ENCODE results near the gene HCN2. TPM values are rescaled to one million over a fixed set of nuclear protein-coding genes. Genes with fewer than 3 reads are reported as not detected.
"Not testable (repeated sequence)": the region's sequence is repeated elsewhere in the genome, so short reads cannot be mapped to it uniquely, and the experiment has no call there.

HCN2 gene
- total and polyA plus RNA-seq, 2 of the 13 experiments (the other 11 are each of a cell fraction or from before 2014, with no cell fraction given), result 0.01 TPM; not detected in 1

- FAIRE-seq; intact Hi-C loops (cut with micrococcal nuclease; ENCODE audit: unreplicated experiment); H3K9me3 ChIP-seq (ENCODE audit: low read length); H3K27ac ChIP-seq (ENCODE audit: extremely low read length, insufficient read depth, low read length); POLR2A ChIA-PET; H3K4me2 ChIP-seq (ENCODE audit: low read depth, low read length); H3K36me3 ChIP-seq (replicated peaks in 1 of 2; ENCODE audit: control insufficient read depth in 1 of 2, insufficient read depth in 2 of 2, low read length in 2 of 2); H3K4me3 ChIP-seq (replicated peaks in 1 of 3; ENCODE audit: insufficient read depth in 1 of 3, low read depth in 2 of 3, low read length in 3 of 3); H4K20me1 ChIP-seq (ENCODE audit: insufficient read depth, low read length); H2AFZ ChIP-seq (ENCODE audit: low read length); H3K27me3 ChIP-seq (ENCODE audit: control insufficient read depth in 1 of 2, insufficient read depth in 2 of 2, low read length in 2 of 2); H3K9ac ChIP-seq (ENCODE audit: insufficient read depth, low read depth, low read length); BruUV-seq (replicated peaks); H3K4me1 ChIP-seq (ENCODE audit: insufficient read depth, low read length); in situ Hi-C loops (cut with HindIII; ENCODE audit: extremely low pct_ligation_motif_present, low pct_unique_long_range_greater_than_20kb); DNase-seq (ENCODE audit: low spot score); H3K79me2 ChIP-seq (ENCODE audit: insufficient read depth, low read length); ATAC-seq: not testable (repeated sequence)
- WGBS (ENCODE audit: low lambda C conversion rate), result 68% methylated on average over 20 of the region's 20 CpGs
- peak; percentile 62; the same call in 1 of the 2 replicates for TF ChIP-seq ZBTB33 (CRISPR knock-in tag; IDR thresholded peaks at IDR 0.05)
- CTCF ChIA-PET (ENCODE audit: low intra/inter-chr PET ratio, low total read pairs), result interaction anchor here (1.7 to 2.9 kb wide), 2 partner anchors 17 to 54 kb away, joined by 9 to 23 read pairs; no protein-coding TSS in a partner anchor
These were observed 14.1 kb downstream of the HCN2 start for GRCh38 chr19:603779-604178.

- BruUV-seq (replicated peaks), result no TSS peak
- ChIA-PET CTCF (ENCODE audit: low intra/inter-chr PET ratio, low total read pairs) (interaction anchor here (1.3 to 2.9 kb wide), 3 partner anchors 17 to 54 kb away, joined by 9 to 23 read pairs (median 9); no protein-coding TSS in a partner anchor), POLR2A (no interaction called here)
- no peaks in the 10 kb centered on the region for H3K4me1 ChIP-seq (ENCODE audit: insufficient read depth, low read length)
- no peak overlapping the region for H3K4me3 ChIP-seq (replicated peaks in 1 of 3; ENCODE audit: insufficient read depth in 1 of 3, low read depth in 2 of 3, low read length in 3 of 3)
- H3K27me3 ChIP-seq (ENCODE audit: control insufficient read depth in 1 of 2, insufficient read depth in 2 of 2, low read length in 2 of 2), result peaks cover 0 to 7% of the 10 kb centered on the region in 2 experiments; a peak in 1 of 5 replicates
- 31% methylated on average over 11 of the region's 11 CpGs for WGBS (ENCODE audit: low lambda C conversion rate)
- intact Hi-C loops (cut with micrococcal nuclease; ENCODE audit: unreplicated experiment) (no loop called here), in situ Hi-C loops (cut with HindIII; ENCODE audit: extremely low pct_ligation_motif_present, low pct_unique_long_range_greater_than_20kb) (no loop called here)
- no peaks in the 10 kb centered on the region for H4K20me1 ChIP-seq (ENCODE audit: insufficient read depth, low read length)
- H3K9me3 ChIP-seq (ENCODE audit: low read length), result no peaks in the 10 kb centered on the region
- ATAC-seq (no peak), FAIRE-seq (no peak), DNase-seq (ENCODE audit: low spot score) (no peak)
- no peak overlapping the region for H2AFZ ChIP-seq (ENCODE audit: low read length)
- H3K9ac ChIP-seq (ENCODE audit: insufficient read depth, low read depth, low read length), result no peak overlapping the region
- no peaks in the 10 kb centered on the region for H3K79me2 ChIP-seq (ENCODE audit: insufficient read depth, low read length)
- H3K36me3 ChIP-seq (replicated peaks in 1 of 2; ENCODE audit: control insufficient read depth in 1 of 2, insufficient read depth in 2 of 2, low read length in 2 of 2), result no peaks in the 10 kb centered on the region
- H3K27ac ChIP-seq (ENCODE audit: extremely low read length, insufficient read depth, low read length), result no peak overlapping the region
- H3K4me2 ChIP-seq (ENCODE audit: low read depth, low read length), result no peak overlapping the region
- TF ChIP-seq BRCA1 (CRISPR knock-in tag; IDR thresholded peaks at IDR 0.05), result no peak
- TF ChIP-seq GZF1 (CRISPR knock-in tag; IDR thresholded peaks at IDR 0.05), result no peak
- no peak for TF ChIP-seq SCMH1 (CRISPR knock-in tag; IDR thresholded peaks at IDR 0.05; ENCODE audit: borderline replicate concordance)
- TF ChIP-seq ZNF503 (CRISPR knock-in tag; IDR thresholded peaks at IDR 0.05), result no peak
- TF ChIP-seq, protein P1, sequence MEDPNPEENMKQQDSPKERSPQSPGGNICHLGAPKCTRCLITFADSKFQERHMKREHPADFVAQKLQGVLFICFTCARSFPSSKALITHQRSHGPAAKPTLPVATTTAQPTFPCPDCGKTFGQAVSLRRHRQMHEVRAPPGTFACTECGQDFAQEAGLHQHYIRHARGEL (CRISPR knock-in tag; IDR thresholded peaks at IDR 0.05), result no peak
- no peak for TF ChIP-seq ATF1 (CRISPR knock-in tag; IDR thresholded peaks at IDR 0.05)
- TF ChIP-seq SOX13 (IDR thresholded peaks at IDR 0.05), result no peak
- no peak for TF ChIP-seq SOX13 (CRISPR knock-in tag; conservative IDR thresholded peaks at IDR 0.05 in 1 of 2, IDR thresholded peaks at IDR 0.05 in 1 of 2)
- TF ChIP-seq, protein P2, sequence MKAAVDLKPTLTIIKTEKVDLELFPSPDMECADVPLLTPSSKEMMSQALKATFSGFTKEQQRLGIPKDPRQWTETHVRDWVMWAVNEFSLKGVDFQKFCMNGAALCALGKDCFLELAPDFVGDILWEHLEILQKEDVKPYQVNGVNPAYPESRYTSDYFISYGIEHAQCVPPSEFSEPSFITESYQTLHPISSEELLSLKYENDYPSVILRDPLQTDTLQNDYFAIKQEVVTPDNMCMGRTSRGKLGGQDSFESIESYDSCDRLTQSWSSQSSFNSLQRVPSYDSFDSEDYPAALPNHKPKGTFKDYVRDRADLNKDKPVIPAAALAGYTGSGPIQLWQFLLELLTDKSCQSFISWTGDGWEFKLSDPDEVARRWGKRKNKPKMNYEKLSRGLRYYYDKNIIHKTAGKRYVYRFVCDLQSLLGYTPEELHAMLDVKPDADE (CRISPR knock-in tag; IDR thresholded peaks at IDR 0.05), result no peak
- no peak for TF ChIP-seq MATR3 (CRISPR knock-in tag; IDR thresholded peaks at IDR 0.05)
- TF ChIP-seq ZNF562 (CRISPR knock-in tag; IDR thresholded peaks at IDR 0.05; ENCODE audit: borderline replicate concordance), result no peak
- TF ChIP-seq ZNF160 (CRISPR knock-in tag; IDR thresholded peaks at IDR 0.05), result no peak
- no peak for TF ChIP-seq NR2F2 (IDR thresholded peaks at IDR 0.05; ENCODE audit: borderline replicate concordance, low read depth)
These were observed 14.7 kb downstream of the HCN2 start for GRCh38 chr19:604355-604754.

All from HepG2 (cell line).